CD14-positive monocyte (primary cell): ENCODE data around the gene LRRC10. TPM values are rescaled to one million over a fixed set of nuclear protein-coding genes. Genes with fewer than 3 reads are reported as not detected.
A peak's percentile ranks its signal among the peaks of the same experiment; 100 is the strongest.

Experiments
- DNase-seq, 3 donors: peaks; one replicate each; pipeline ENCODE4 v3.0.0-alpha.2; 2011 to 2022
- H2AFZ ChIP-seq: 2 replicates; pipeline ENCODE4 v1.6.0; 2012; ENCODE audit warnings: mild to moderate bottlenecking, low read depth, low read length, inconsistent platforms; ENCODE audit not compliant: insufficient read depth, poor library complexity, severe bottlenecking
- H3K27ac ChIP-seq, 2 donors: 1 replicate in 1 of 2; 2 replicates in 1 of 2; pipeline ENCODE4 v1.5.1; 2012 to 2013; ENCODE audit warnings: low read length in 2 of 2, control low read depth in 1 of 2, inconsistent platforms in 1 of 2, low read depth in 1 of 2, mild to moderate bottlenecking in 1 of 2
- H3K27me3 ChIP-seq, 2 donors: one replicate each; pipeline versions ENCODE4 v1.6.0 to v1.6.1; 2011 to 2013; ENCODE audit warnings: low read length in 2 of 2; ENCODE audit not compliant: control insufficient read depth in 2 of 2, insufficient read depth in 2 of 2
- H3K36me3 ChIP-seq, 2 donors: replicated peaks in 1 of 2; 1 replicate in 1 of 2; 2 replicates in 1 of 2; pipeline versions ENCODE4 v1.5.1 to v1.6.1; 2012 to 2013; ENCODE audit warnings: low read length in 2 of 2, control low read depth in 1 of 2, inconsistent platforms in 1 of 2, mild to moderate bottlenecking in 1 of 2; ENCODE audit not compliant: insufficient read depth in 2 of 2, control insufficient read depth in 1 of 2
- H3K4me1 ChIP-seq, 2 donors: 1 replicate in 1 of 2; 2 replicates in 1 of 2; pipeline versions ENCODE4 v1.5.1 to v1.6.1; 2012 to 2013; ENCODE audit warnings: low read length in 2 of 2, control low read depth in 1 of 2, inconsistent platforms in 1 of 2, mild to moderate bottlenecking in 1 of 2, moderate library complexity in 1 of 2; ENCODE audit not compliant: insufficient read depth in 2 of 2, control insufficient read depth in 1 of 2
- H3K4me2 ChIP-seq: replicated peaks from 2 replicates; pipeline ENCODE3; 2012; ENCODE audit warnings: low read length, moderate library complexity, mild to moderate bottlenecking; ENCODE audit not compliant: poor library complexity, severe bottlenecking; ENCODE audit errors: extremely low read depth
- H3K4me3 ChIP-seq, 3 experiments: fragments of 200-600 bp in 1 of 3; sonication (generic) in 1 of 3; replicated peaks in 1 of 3; 1 replicate in 2 of 3; 2 replicates in 1 of 3; pipeline ENCODE4 v1.5.1; 2011 to 2013; ENCODE audit warnings: low read length in 3 of 3, mild to moderate bottlenecking in 3 of 3, control low read depth in 2 of 3, low read depth in 2 of 3, inconsistent platforms in 1 of 3, moderate library complexity in 1 of 3
- H3K79me2 ChIP-seq: 2 replicates; pipeline ENCODE4 v1.6.0; 2012; ENCODE audit warnings: mild to moderate bottlenecking, control low read depth, inconsistent platforms, low read length, moderate library complexity; ENCODE audit not compliant: insufficient read depth
- H3K9ac ChIP-seq: 2 replicates; pipeline ENCODE4 v1.6.0; 2017; ENCODE audit warnings: low read length, mild to moderate bottlenecking; ENCODE audit not compliant: insufficient read depth, poor library complexity, severe bottlenecking
- H3K9me3 ChIP-seq, 2 donors: replicated peaks in 1 of 2; 1 replicate in 1 of 2; 2 replicates in 1 of 2; pipeline versions ENCODE4 v1.5.1 to v1.6.1; 2012 to 2013; ENCODE audit warnings: low read length in 2 of 2, control low read depth in 1 of 2; ENCODE audit not compliant: control insufficient read depth in 1 of 2, insufficient read depth in 1 of 2
- H4K20me1 ChIP-seq: 2 replicates; pipeline ENCODE4 v1.6.0; 2012; ENCODE audit warnings: mild to moderate bottlenecking, low read length, control low read depth, moderate library complexity; ENCODE audit not compliant: insufficient read depth
- H3K27ac Mint-ChIP-seq, 7 donors: one replicate each; pipeline ENCODE4 v1.8.0; 2020; ENCODE audit warnings: mild to moderate bottlenecking in 7 of 7, mixed read lengths in 7 of 7, moderate library complexity in 6 of 7, inconsistent platforms in 2 of 7
- H3K27me3 Mint-ChIP-seq, 3 donors: one replicate each; pipeline ENCODE4 v1.8.0; 2021 to 2022; ENCODE audit warnings: low read depth in 3 of 3, mild to moderate bottlenecking in 3 of 3, mixed read lengths in 3 of 3, moderate library complexity in 3 of 3, inconsistent platforms in 1 of 3
- H3K36me3 Mint-ChIP-seq, 2 donors: one replicate each; pipeline ENCODE4 v1.8.0; 2020; ENCODE audit warnings: mixed read lengths in 2 of 2, inconsistent platforms in 1 of 2, mild to moderate bottlenecking in 1 of 2
- H3K4me1 Mint-ChIP-seq: one replicate; pipeline ENCODE4 v1.8.0; 2020; ENCODE audit warnings: mild to moderate bottlenecking, mixed read lengths
- H3K4me3 Mint-ChIP-seq, 2 donors: one replicate each; pipeline ENCODE4 v1.8.0; 2020; ENCODE audit warnings: mild to moderate bottlenecking in 2 of 2, mixed read lengths in 2 of 2, moderate library complexity in 1 of 2
- H3K9me3 Mint-ChIP-seq, 7 donors: one replicate each; pipeline ENCODE4 v1.8.0; 2020 to 2022; ENCODE audit warnings: mixed read lengths in 7 of 7, mild to moderate bottlenecking in 6 of 7, moderate library complexity in 6 of 7, inconsistent platforms in 2 of 7
- WGBS: methylation state at CpG from one replicate; pipeline ENCODE4 v1.1.5; 2013; ENCODE audit warnings: missing lambda C conversion rate; ENCODE audit not compliant: insufficient coverage; 5-methylcytosine and 5-hydroxymethylcytosine counted together
- intact Hi-C, 2 donors: fragments of 100-400 bp; cut with micrococcal nuclease; formaldehyde crosslinking; loops; one replicate each; pipeline versions ENCODE4 v1.15.0 to v1.15.1; 2023
- polyA minus RNA-seq: library from RNA; depleted of rRNA, polyadenylated mRNA; stranded (reverse); fragments of >200 nt; gene quantifications from 2 replicates; pipeline ENCODE4 v1.2.3, GENCODE V29; 2012
- polyA plus RNA-seq, 3 donors: library from polyadenylated mRNA; depleted of rRNA in 1 of 3; unstranded in 2 of 3; stranded (reverse) in 1 of 3; fragments of 300-500 nt in 2 of 3; fragments of >200 nt in 1 of 3; fragmentation: Illumina TruSeq in 2 of 3; gene quantifications; 1 replicate in 2 of 3; 2 replicates in 1 of 3; pipeline ENCODE4 v1.2.3, GENCODE V29; 2012 to 2021
- total RNA-seq, 12 experiments: library from RNA in 1 of 12; stranded (reverse) in 1 of 12; fragments of 120-200 nt in 1 of 12; gene quantifications; one replicate each; pipeline ENCODE4 v1.2.4 and lab custom pipeline; 2013 to 2026; ENCODE audit warnings: mixed read lengths in 6 of 12, inconsistent platforms in 1 of 12
- TF ChIP-seq, protein P1 (sequence below): fragments of 200-600 bp; IDR thresholded peaks from one replicate; pipeline ENCODE4 v1.8.0; 2022; ENCODE audit warnings: antibody characterized with exemption, mild to moderate bottlenecking

The LRRC10 gene, protein sequence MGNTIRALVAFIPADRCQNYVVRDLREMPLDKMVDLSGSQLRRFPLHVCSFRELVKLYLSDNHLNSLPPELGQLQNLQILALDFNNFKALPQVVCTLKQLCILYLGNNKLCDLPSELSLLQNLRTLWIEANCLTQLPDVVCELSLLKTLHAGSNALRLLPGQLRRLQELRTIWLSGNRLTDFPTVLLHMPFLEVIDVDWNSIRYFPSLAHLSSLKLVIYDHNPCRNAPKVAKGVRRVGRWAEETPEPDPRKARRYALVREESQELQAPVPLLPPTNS
- not detected for total RNA-seq (2013)
- polyA plus RNA-seq (not detected), polyA minus RNA-seq (not detected in 2 replicates), total RNA-seq (lab: John Stamatoyannopoulos, UW) (0 to 1.2 (median 0) reads per million in 11 experiments)

DNA sequence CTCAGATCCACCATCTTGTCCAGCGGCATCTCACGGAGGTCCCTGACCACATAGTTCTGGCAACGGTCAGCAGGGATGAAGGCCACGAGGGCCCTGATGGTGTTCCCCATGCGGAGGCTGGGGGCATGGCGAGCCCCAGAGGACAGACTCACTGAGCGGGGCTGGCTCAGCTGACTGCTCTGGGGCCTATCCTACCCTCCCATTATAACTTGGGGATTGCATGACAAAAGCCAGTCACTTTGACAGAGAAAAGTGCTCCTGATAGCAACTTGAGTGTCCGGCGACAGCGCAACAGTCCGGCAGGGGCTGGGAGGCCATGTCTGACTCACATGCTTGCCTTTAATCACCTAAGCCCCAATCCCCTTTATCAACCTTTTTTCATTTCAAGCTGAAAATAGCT lies at the start of gene LRRC10:
Gene LRRC10, minus strand, starts transcription at position 179 of the 400 bp plus-strand sequence. Its CDS starts 69 bp downstream, at position 110.
- DNase-seq, result no peak
- Histone ChIP-seq H3K4me1 (peaks cover 4 to 8% of the 10 kb centered on the region in 2 donors), H3K79me2 (no peaks in the 10 kb centered on the region), H3K9ac (no peak within 1 kb of the TSS), H4K20me1 (no peaks in the 10 kb centered on the region), H3K36me3 (no peaks in the 10 kb centered on the region), H2AFZ (no peak within 1 kb of the TSS), H3K27me3 (no peaks in the 10 kb centered on the region), H3K4me3 (no peak within 1 kb of the TSS), H3K9me3 (peaks cover 0 to 4% of the 10 kb centered on the region in 2 donors), H3K27ac (no peak within 1 kb of the TSS), H3K4me2 (no peak within 1 kb of the TSS)
- Mint-ChIP-seq H3K4me3 (peak within 1 kb of the TSS in 1 of 2 donors; percentile 60), H3K27me3 (peaks cover 0 to 2% (median 0%) of the 10 kb centered on the region in 3 donors), H3K36me3 (no peaks in the 10 kb centered on the region), H3K9me3 (peaks cover 0 to 7% (median 0%) of the 10 kb centered on the region in 7 donors), H3K4me1 (peaks cover 14% of the 10 kb centered on the region), H3K27ac (peak within 1 kb of the TSS in 1 of 7 donors; percentile 50)
- WGBS, result 97% methylated on average over 8 of the region's 11 CpGs
- TF ChIP-seq, protein P1, sequence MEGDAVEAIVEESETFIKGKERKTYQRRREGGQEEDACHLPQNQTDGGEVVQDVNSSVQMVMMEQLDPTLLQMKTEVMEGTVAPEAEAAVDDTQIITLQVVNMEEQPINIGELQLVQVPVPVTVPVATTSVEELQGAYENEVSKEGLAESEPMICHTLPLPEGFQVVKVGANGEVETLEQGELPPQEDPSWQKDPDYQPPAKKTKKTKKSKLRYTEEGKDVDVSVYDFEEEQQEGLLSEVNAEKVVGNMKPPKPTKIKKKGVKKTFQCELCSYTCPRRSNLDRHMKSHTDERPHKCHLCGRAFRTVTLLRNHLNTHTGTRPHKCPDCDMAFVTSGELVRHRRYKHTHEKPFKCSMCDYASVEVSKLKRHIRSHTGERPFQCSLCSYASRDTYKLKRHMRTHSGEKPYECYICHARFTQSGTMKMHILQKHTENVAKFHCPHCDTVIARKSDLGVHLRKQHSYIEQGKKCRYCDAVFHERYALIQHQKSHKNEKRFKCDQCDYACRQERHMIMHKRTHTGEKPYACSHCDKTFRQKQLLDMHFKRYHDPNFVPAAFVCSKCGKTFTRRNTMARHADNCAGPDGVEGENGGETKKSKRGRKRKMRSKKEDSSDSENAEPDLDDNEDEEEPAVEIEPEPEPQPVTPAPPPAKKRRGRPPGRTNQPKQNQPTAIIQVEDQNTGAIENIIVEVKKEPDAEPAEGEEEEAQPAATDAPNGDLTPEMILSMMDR, result no peak
- intact Hi-C loops, result no loop called here

DNA sequence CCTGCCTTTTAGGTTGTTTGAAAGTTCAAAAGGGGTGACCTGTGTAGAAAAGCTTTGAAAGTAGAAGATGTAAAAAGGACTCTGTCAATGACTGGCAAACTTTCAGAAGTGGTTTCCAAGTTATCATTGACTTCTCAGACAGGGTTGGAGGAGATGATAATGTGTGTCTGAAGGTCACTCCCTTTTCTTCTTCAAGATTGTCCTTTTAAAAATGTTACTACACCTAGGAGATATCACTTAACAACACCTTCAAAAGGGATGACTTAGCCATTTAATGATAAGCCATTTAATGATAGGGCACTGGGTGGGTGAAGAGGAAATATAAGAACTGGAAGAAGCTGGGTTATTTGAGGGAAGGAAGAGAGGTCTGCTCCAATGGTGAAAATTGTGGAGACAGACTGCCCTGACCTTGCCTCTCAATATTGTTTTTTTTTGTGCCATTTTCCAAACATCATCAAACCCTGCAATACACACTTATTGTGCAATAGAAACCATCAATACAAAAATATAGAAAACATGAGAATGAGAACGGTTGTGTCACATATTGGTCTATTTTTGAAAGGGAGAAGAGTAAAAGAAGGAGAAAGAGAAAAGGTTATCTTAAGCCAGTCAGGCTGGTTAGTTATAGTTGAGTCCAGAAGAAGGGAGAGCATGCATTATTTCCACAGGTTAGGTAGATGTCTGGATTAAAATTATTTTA lies 49.6 kb upstream of the LRRC10 start:
- Histone ChIP-seq H3K9me3 (no peaks in the 10 kb centered on the region), H2AFZ (no peak overlapping the region), H3K4me3 (no peak overlapping the region), H3K4me1 (no peaks in the 10 kb centered on the region), H3K9ac (no peak overlapping the region), H4K20me1 (no peaks in the 10 kb centered on the region), H3K4me2 (no peak overlapping the region), H3K36me3 (no peaks in the 10 kb centered on the region), H3K27ac (no peak overlapping the region), H3K27me3 (peaks cover 0 to 2% of the 10 kb centered on the region in 2 donors), H3K79me2 (no peaks in the 10 kb centered on the region)
- Mint-ChIP-seq H3K4me3 (no peak overlapping the region), H3K27me3 (peaks cover 2 to 4% (median 2%) of the 10 kb centered on the region in 3 donors), H3K36me3 (no peaks in the 10 kb centered on the region), H3K9me3 (peaks cover 0 to 3% (median 0%) of the 10 kb centered on the region in 7 donors), H3K27ac (no peak overlapping the region), H3K4me1 (no peaks in the 10 kb centered on the region)
- no CpG with 5 or more reads among the region's 1 CpG for WGBS
- no peak for DNase-seq
- intact Hi-C loops, result no loop called here
- TF ChIP-seq, protein P1, result no peak
